K562 (cell line): ENCODE data around the gene PLSCR5. TPM values are rescaled to one million over a fixed set of nuclear protein-coding genes. Genes with fewer than 3 reads are reported as not detected.

ENCODE experiments used
- ATAC-seq: fragments of 200-7000 bp; cut with Tn5 transposase; 3 replicates; pipeline ENCODE4 v1.9.1; 2020; ENCODE audit warnings: moderate library complexity
- BruUV-seq: library from RNA; stranded (reverse); fragments of 400-500 nt; replicated peaks from 2 replicates; lab custom pipeline; 2021; lab: Mats Ljungman, UMichigan
- CTCF ChIA-PET: fragments of 300-600 bp; formaldehyde crosslinking; extraction: SDS; loops from one replicate; lab custom pipeline; 2021; ENCODE audit warnings: low intra/inter-chr PET ratio; lab: Yijun Ruan, JAX
- POLR2A ChIA-PET: fragments of 300-600, 350-650 bp; sonication (Branson Sonifier 250); formaldehyde crosslinking; extraction: SDS; loops from one replicate; lab custom pipeline; 2021; ENCODE audit warnings: antibody characterized with exemption, inconsistent platforms; lab: Yijun Ruan, JAX
- DNase-seq, 4 experiments: peaks; one replicate each; pipeline versions ENCODE4 v3.0.0 to v3.0.0-alpha.2; 2011 to 2018; ENCODE audit warnings: low spot score in 3 of 4, mixed read lengths in 3 of 4; ENCODE audit errors: extremely low read depth in 1 of 4
- FAIRE-seq: peaks from 2 replicates; lab custom pipeline; 2011; peaks lifted over from hg19 to GRCh38; lab: Jason Lieb, UNC
- H2AFZ ChIP-seq: 2 replicates; pipeline ENCODE4 v1.6.0; 2011; ENCODE audit warnings: low read depth, low read length, control low read depth, inconsistent platforms
- H3K27ac ChIP-seq: fragments of 200-600 bp; 3 replicates; pipeline ENCODE4 v1.8.0; 2011; ENCODE audit warnings: low read depth, mild to moderate bottlenecking, control low read depth, inconsistent platforms, low read length, moderate library complexity, mixed read lengths; ENCODE audit errors: extremely low read depth
- H3K27me3 ChIP-seq, 2 experiments: fragments of 300-600 bp in 1 of 2; 2 replicates in 1 of 2; 3 replicates in 1 of 2; pipeline versions ENCODE4 v1.6.0 to v1.8.0; 2011; ENCODE audit warnings: inconsistent platforms in 2 of 2, low read length in 2 of 2, mild to moderate bottlenecking in 1 of 2, mixed read lengths in 1 of 2, moderate library complexity in 1 of 2; ENCODE audit not compliant: control insufficient read depth in 2 of 2, insufficient read depth in 2 of 2
- H3K36me3 ChIP-seq: fragments of 300-600 bp; 3 replicates; pipeline ENCODE4 v1.8.0; 2011; ENCODE audit warnings: mild to moderate bottlenecking, low read length, inconsistent platforms; ENCODE audit not compliant: control insufficient read depth, insufficient read depth
- H3K4me1 ChIP-seq, 2 experiments: fragments of 200-600 bp in 1 of 2; replicated peaks in 1 of 2; 2 replicates in 1 of 2; 3 replicates in 1 of 2; pipeline versions ENCODE4 v1.5.1 to v1.8.0; 2011; ENCODE audit warnings: inconsistent platforms in 2 of 2, low read length in 2 of 2, mild to moderate bottlenecking in 1 of 2, mixed read lengths in 1 of 2, moderate library complexity in 1 of 2; ENCODE audit not compliant: control insufficient read depth in 2 of 2, insufficient read depth in 2 of 2
- H3K4me2 ChIP-seq: 2 replicates; pipeline ENCODE4 v1.6.1; 2011; ENCODE audit warnings: low read length, control low read depth, inconsistent platforms, mixed read lengths; ENCODE audit not compliant: insufficient read depth
- H3K4me3 ChIP-seq: fragments of 200-600 bp; sonication (generic), shearing (Covaris generic); 2 replicates; pipeline ENCODE4 v1.5.1; 2016; ENCODE audit warnings: control low read depth, inconsistent platforms
- H3K79me2 ChIP-seq: fragments of 200-600 bp; 3 replicates; pipeline ENCODE4 v1.8.0; 2011; ENCODE audit warnings: low read length, inconsistent platforms; ENCODE audit not compliant: control insufficient read depth, insufficient read depth
- H3K9ac ChIP-seq, 2 experiments: 2 replicates each; pipeline versions ENCODE4 v1.6.0 to v1.6.1; 2011; ENCODE audit warnings: low read depth in 2 of 2, low read length in 2 of 2, control low read depth in 1 of 2, inconsistent platforms in 1 of 2, mild to moderate bottlenecking in 1 of 2, mixed read lengths in 1 of 2; ENCODE audit not compliant: insufficient read depth in 1 of 2
- H3K9me1 ChIP-seq: one replicate; pipeline ENCODE4 v1.6.0; 2011; ENCODE audit warnings: inconsistent platforms, mild to moderate bottlenecking, low read length, moderate library complexity; ENCODE audit not compliant: control insufficient read depth, insufficient read depth
- H3K9me3 ChIP-seq: replicated peaks from 2 replicates; pipeline ENCODE4 v1.5.1; 2011; ENCODE audit warnings: low read depth, low read length, inconsistent platforms; ENCODE audit not compliant: control insufficient read depth, insufficient read depth
- H4K20me1 ChIP-seq: replicated peaks from 2 replicates; pipeline ENCODE4 v1.6.1; 2011; ENCODE audit warnings: low read length, inconsistent platforms, mixed read lengths; ENCODE audit not compliant: control insufficient read depth, insufficient read depth
- KDM4B ChIP-seq, 2 experiments: fragments of 450-650 bp in 1 of 2; sonication (generic) in 1 of 2; IDR thresholded peaks; 2 replicates each; pipeline ENCODE4 v1.6.1; 2016 to 2017; ENCODE audit warnings: borderline replicate concordance in 2 of 2, antibody characterized with exemption in 1 of 2, low read depth in 1 of 2, mild to moderate bottlenecking in 1 of 2
- MTA3 ChIP-seq: fragments of 450-650 bp; formaldehyde crosslinking; IDR thresholded peaks from 2 replicates; pipeline ENCODE4 v1.6.1; 2017; ENCODE audit warnings: mild to moderate bottlenecking, borderline replicate concordance
- ZBTB17 ChIP-seq: fragments of 450-650 bp; formaldehyde crosslinking; IDR thresholded peaks from 2 replicates; pipeline ENCODE4 v1.4.0; 2020; ENCODE audit warnings: mild to moderate bottlenecking
- ZNF253 ChIP-seq: fragments of 250-450 bp; sonication (Bioruptor Pico); conservative IDR thresholded peaks from 2 replicates; pipeline ENCODE4 v1.6.1; 2021; ENCODE audit warnings: mild to moderate bottlenecking
- ZNF586 ChIP-seq: fragments of 450-650 bp; formaldehyde crosslinking; conservative IDR thresholded peaks from 2 replicates; pipeline ENCODE4 v1.4.0; 2020; ENCODE audit warnings: mild to moderate bottlenecking, moderate library complexity
- WGBS: fragments of 100-300 bp; shearing (Covaris generic); methylation state at CpG from one replicate; pipeline ENCODE4 v1.1.6; 2016; ENCODE audit warnings: low coverage, mixed read lengths; ENCODE audit not compliant: insufficient coverage; ENCODE audit errors: missing lambda C conversion rate; 5-methylcytosine and 5-hydroxymethylcytosine counted together
- in situ Hi-C: fragments of 300-500 bp; cut with MboI; formaldehyde crosslinking; loops from 4 replicates; pipeline ENCODE4 v1.15.0; 2018; ENCODE audit warnings: inconsistent platforms, mixed read lengths
- intact Hi-C: fragments of 100-400 bp; cut with micrococcal nuclease; formaldehyde crosslinking; loops from 2 replicates; pipeline ENCODE4 v1.14.2; 2022
- polyA plus RNA-seq, 8 experiments: library from polyadenylated mRNA; depleted of rRNA in 4 of 8; stranded (reverse) in 5 of 8; unstranded in 3 of 8; fragments of >200 nt; fragmentation: Nextera tagmentation in 2 of 8; fragmentation: Illumina TruSeq in 1 of 8; extraction: Ambion mirVana in 2 of 8; extraction: Trizol in 1 of 8; gene quantifications; 2 replicates each; pipeline versions ENCODE4 v1.2.1 to v1.2.3, GENCODE V29; 2011 to 2014; ENCODE audit warnings: inconsistent platforms in 1 of 8, missing spikeins in 1 of 8
- total RNA-seq, 7 experiments: library from RNA; depleted of rRNA in 6 of 7; stranded (reverse); fragments of >200 nt in 6 of 7; fragmentation: Illumina TruSeq in 2 of 7; extraction: Trizol in 2 of 7; gene quantifications; 2 replicates each; pipeline versions ENCODE4 v1.2.1 to v1.2.3, GENCODE V29; 2011 to 2021; ENCODE audit warnings: low replicate concordance in 1 of 7

PLSCR5 gene
- total and polyA plus RNA-seq, 9 of the 15 experiments (the other 6 are each of a cell fraction or from before 2014, with no cell fraction given), result not detected

DNA sequence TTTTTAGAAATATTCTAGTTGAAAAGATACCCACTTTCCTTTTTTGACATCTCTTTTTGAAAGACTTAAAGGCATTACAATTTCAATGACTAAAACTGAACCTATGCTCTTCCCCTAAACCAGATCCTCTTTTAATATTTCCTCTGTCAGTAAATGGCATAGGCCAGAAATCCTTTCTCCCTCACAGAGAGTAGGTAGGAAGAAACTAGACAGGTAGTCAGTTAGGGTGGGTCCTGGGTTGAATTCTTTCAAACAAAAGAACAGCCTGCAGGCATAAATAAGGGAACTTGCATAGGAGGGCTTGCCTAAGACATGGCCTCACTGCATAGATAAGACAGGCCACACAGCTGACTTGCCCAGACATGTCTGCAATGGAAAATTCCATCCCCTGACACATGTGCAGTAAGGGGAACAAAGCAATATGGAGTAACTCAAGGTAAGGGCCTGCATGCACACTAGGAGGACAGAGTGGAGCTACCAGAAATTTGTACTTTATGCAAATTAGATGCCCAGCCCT lies 23.1 kb downstream of the PLSCR5 start (continued):
- TF ChIP-seq MTA3 (no peak), ZNF253 (CRISPR knock-in tag) (no peak), ZBTB17 (CRISPR knock-in tag) (peak; percentile 80), ZNF586 (CRISPR knock-in tag) (peak; percentile 74; the same call in 1 of the 2 replicates)

DNA sequence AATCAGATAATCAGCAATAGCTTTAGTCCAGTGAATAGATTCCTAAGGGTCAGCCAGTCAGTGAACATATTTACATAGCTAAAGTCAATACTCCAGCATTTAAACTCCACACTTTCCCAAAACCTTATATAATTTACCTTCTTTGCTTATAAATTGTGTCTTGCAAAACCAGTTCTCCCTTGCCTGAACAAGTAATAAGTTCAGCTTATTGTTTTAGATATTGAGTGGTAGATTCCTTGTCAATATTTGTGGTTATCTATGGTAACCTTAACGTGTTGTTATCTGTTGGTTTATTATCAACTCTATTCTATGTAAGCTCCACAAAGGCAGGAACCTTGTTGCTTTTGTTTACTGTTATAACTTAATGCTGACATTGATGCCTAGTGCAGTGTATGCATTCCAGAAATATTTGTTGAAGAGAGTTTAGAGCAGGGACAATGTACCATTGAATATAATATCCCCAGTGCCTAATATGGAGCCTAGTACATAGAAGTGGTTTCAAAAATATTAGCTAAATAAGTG lies 24.0 kb downstream of the PLSCR5 start:
- FAIRE-seq, result no peak
- ChIA-PET POLR2A (no interaction called here), CTCF (no interaction called here)
- Histone ChIP-seq H3K36me3 (no peaks in the 10 kb centered on the region), H3K4me2 (no peak overlapping the region), H3K9me3 (no peaks in the 10 kb centered on the region; the same call in 1 of the 2 replicates), H3K27ac (no peak overlapping the region), H2AFZ (no peak overlapping the region), H3K4me3 (no peak overlapping the region), H3K4me1 (no peaks in the 10 kb centered on the region), H3K9ac (no peak overlapping the region), H3K27me3 (no peaks in the 10 kb centered on the region), H3K79me2 (no peaks in the 10 kb centered on the region), H3K9me1 (no peaks in the 10 kb centered on the region), H4K20me1 (no peaks in the 10 kb centered on the region)
- no peak for TF ChIP-seq KDM4B (IDR thresholded peaks at IDR 0.05; ENCODE audit: borderline replicate concordance in 2 of 2, low read depth in 1 of 2)
- WGBS, result 0% methylated on average over 1 of the region's 1 CpG
- no TSS peak for BruUV-seq
- DNase-seq, result no peak
- ATAC-seq, result no peak
- intact Hi-C loops, result no loop called here
- in situ Hi-C loops, result loop anchor here (25.0 kb wide), 2 partner anchors 244 to 519 kb away; no protein-coding TSS in a partner anchor
